GF-D8 (cell line): ENCODE measurements around the gene MRPL44.
A peak's percentile ranks its signal among the peaks of the same experiment; 100 is the strongest.

Source experiments
- DNase-seq: peaks from one replicate; lab custom pipeline; 2025; lab: John Stamatoyannopoulos, UW

Gene MRPL44

GRCh38 chr2:223957092-223957851, at the start of gene MRPL44:
MRPL44 (plus strand) TSS chr2:223957463; CDS start chr2:223957473, 10 bp downstream.
- DNase-seq = peak; percentile 92

GRCh38 chr2:223908304-223908998, 48.8 kb upstream of the MRPL44 start:
- DNase-seq = no peak

- no peak for DNase-seq
Measured at GRCh38 chr2:223909001-223909741, 48.1 kb upstream of the MRPL44 start.

- no peak for DNase-seq
Measured at GRCh38 chr2:223914324-223914723, 42.9 kb upstream of the MRPL44 start.

- no peak for DNase-seq
Measured at GRCh38 chr2:223915071-223915470, 42.2 kb upstream of the MRPL44 start.

GRCh38 chr2:223916181-223916920, 40.9 kb upstream of the MRPL44 start:
- no peak for DNase-seq

- DNase-seq = no peak
Measured at GRCh38 chr2:223918671-223919134, 38.6 kb upstream of the MRPL44 start.

GRCh38 chr2:223920109-223920508, 37.2 kb upstream of the MRPL44 start:
- DNase-seq = no peak

- DNase-seq = no peak
Measured at GRCh38 chr2:223921204-223921603, 36.1 kb upstream of the MRPL44 start.

GRCh38 chr2:223922308-223922707, 35.0 kb upstream of the MRPL44 start:
- no peak for DNase-seq

GRCh38 chr2:223923976-223924375, 33.3 kb upstream of the MRPL44 start:
- no peak for DNase-seq

- no peak for DNase-seq
Measured at GRCh38 chr2:223925106-223925505, 32.2 kb upstream of the MRPL44 start.

GRCh38 chr2:223928113-223929006, 28.9 kb upstream of the MRPL44 start:
- DNase-seq = no peak

GRCh38 chr2:223929571-223930102, 27.6 kb upstream of the MRPL44 start:
- peak; percentile 70 for DNase-seq

GRCh38 chr2:223930103-223930976, 26.9 kb upstream of the MRPL44 start:
- peak; percentile 81 for DNase-seq

- DNase-seq = no peak
Measured at GRCh38 chr2:223932816-223933800, 24.2 kb upstream of the MRPL44 start.

- DNase-seq = no peak
Measured at GRCh38 chr2:223934870-223935269, 22.4 kb upstream of the MRPL44 start.

- no peak for DNase-seq
Measured at GRCh38 chr2:223935459-223936125, 21.7 kb upstream of the MRPL44 start.
